SK-N-SH (cell line): Measurements from ENCODE around the gene PDE4A. TPM values are rescaled to one million over a fixed set of nuclear protein-coding genes. Genes with fewer than 3 reads are reported as not detected.

Experiments
- CTCF ChIA-PET: fragments of 300-600, 350-600 bp; formaldehyde crosslinking; extraction: SDS; loops from one replicate; lab custom pipeline; 2021; lab: Yijun Ruan, JAX
- POLR2A ChIA-PET: fragments of 350-600 bp; sonication (Branson Sonifier 250); formaldehyde crosslinking; extraction: SDS; loops from one replicate; lab custom pipeline; 2020; ENCODE audit warnings: antibody characterized with exemption, inconsistent platforms; lab: Yijun Ruan, JAX
- DNase-seq: peaks from one replicate; pipeline ENCODE4 v3.0.0; 2012
- H2AFZ ChIP-seq: fragments of 200-600 bp; sonication (generic); 2 replicates; pipeline ENCODE4 v1.8.1; 2016; ENCODE audit warnings: antibody characterized with exemption, mild to moderate bottlenecking, low read depth
- H3F3A ChIP-seq: fragments of 200-600 bp; sonication (generic); replicated peaks from 2 replicates; pipeline ENCODE3; 2016; ENCODE audit warnings: antibody characterized with exemption, mild to moderate bottlenecking; ENCODE audit not compliant: insufficient read depth
- H3K27ac ChIP-seq, 2 experiments: fragments of 200-500 bp in 1 of 2; fragments of 200-600 bp in 1 of 2; sonication (Bioruptor generic) in 1 of 2; sonication (generic), shearing (Covaris generic) in 1 of 2; 2 replicates each; pipeline versions ENCODE4 v1.5.1 to v1.6.1; 2014 to 2016; ENCODE audit warnings: low read depth in 2 of 2, inconsistent platforms in 1 of 2, low read length in 1 of 2, mild to moderate bottlenecking in 1 of 2, mixed read lengths in 1 of 2
- H3K27me3 ChIP-seq: fragments of 200-600 bp; sonication (generic), shearing (Covaris generic); 2 replicates; pipeline ENCODE4 v1.6.1; 2016; ENCODE audit warnings: mixed run types; ENCODE audit not compliant: insufficient read depth
- H3K36me3 ChIP-seq, 2 experiments: fragments of 200-500 bp in 1 of 2; fragments of 200-600 bp in 1 of 2; sonication (Bioruptor generic) in 1 of 2; sonication (generic) in 1 of 2; replicated peaks in 1 of 2; 2 replicates each; pipeline versions ENCODE3 to v1.5.1; 2014 to 2016; ENCODE audit warnings: low read length in 1 of 2, mild to moderate bottlenecking in 1 of 2; ENCODE audit not compliant: insufficient read depth in 2 of 2, control insufficient read depth in 1 of 2
- H3K4me1 ChIP-seq, 2 experiments: fragments of 200-500 bp in 1 of 2; fragments of 200-600 bp in 1 of 2; sonication (Bioruptor generic) in 1 of 2; sonication (generic), shearing (Covaris generic) in 1 of 2; 2 replicates each; pipeline versions ENCODE4 v1.5.1 to v1.6.1; 2014 to 2016; ENCODE audit warnings: low read depth in 1 of 2, low read length in 1 of 2, mixed run types in 1 of 2; ENCODE audit not compliant: insufficient read depth in 2 of 2, control insufficient read depth in 1 of 2
- H3K4me2 ChIP-seq: fragments of 200-600 bp; sonication (generic), shearing (Covaris generic); 2 replicates; pipeline ENCODE4 v1.6.1; 2017; ENCODE audit warnings: mixed run types
- H3K4me3 ChIP-seq, 2 experiments: fragments of 200-500 bp in 1 of 2; fragments of 200-600 bp in 1 of 2; sonication (Bioruptor generic) in 1 of 2; sonication (generic), shearing (Covaris generic) in 1 of 2; 2 replicates each; pipeline versions ENCODE4 v1.5.1 to v1.8.1; 2014 to 2016; ENCODE audit warnings: low read depth in 2 of 2, inconsistent platforms in 1 of 2, low read length in 1 of 2, mild to moderate bottlenecking in 1 of 2, mixed read lengths in 1 of 2, moderate library complexity in 1 of 2
- H3K79me2 ChIP-seq: fragments of 200-600 bp; sonication (generic); 2 replicates; pipeline ENCODE4 v1.8.1; 2017; ENCODE audit warnings: mild to moderate bottlenecking; ENCODE audit not compliant: insufficient read depth
- H3K9ac ChIP-seq: fragments of 200-600 bp; sonication (generic); 2 replicates; pipeline ENCODE4 v1.6.1; 2017; ENCODE audit warnings: mixed run types
- H3K9me2 ChIP-seq: fragments of 200-600 bp; sonication (generic); 2 replicates; pipeline ENCODE4 v1.6.1; 2017; ENCODE audit warnings: mixed run types
- H3K9me3 ChIP-seq: fragments of 200-600 bp; sonication (generic); 2 replicates; pipeline ENCODE4 v1.6.1; 2017; ENCODE audit warnings: mixed run types, mild to moderate bottlenecking, moderate library complexity
- H4K20me1 ChIP-seq: fragments of 200-600 bp; sonication (generic); 2 replicates; pipeline ENCODE4 v1.6.1; 2017; ENCODE audit warnings: mild to moderate bottlenecking, mixed run types; ENCODE audit not compliant: insufficient read depth
- ELF1 ChIP-seq: IDR thresholded peaks from 2 replicates; pipeline ENCODE4 v1.4.0; 2012
- EP300 ChIP-seq, 2 experiments: IDR thresholded peaks; 2 replicates each; pipeline versions ENCODE4 v1.4.0 to v1.6.1; 2012; ENCODE audit warnings: borderline replicate concordance in 1 of 2, low read depth in 1 of 2, low read length in 1 of 2
- EZH2phosphoT487 ChIP-seq: fragments of 200-600 bp; sonication (generic); IDR thresholded peaks from 2 replicates; pipeline ENCODE4 v1.6.1; 2017; ENCODE audit warnings: low read depth, mixed run types, mild to moderate bottlenecking, antibody characterized with exemption, moderate library complexity, borderline replicate concordance
- FOSL2 ChIP-seq: IDR thresholded peaks from 2 replicates; pipeline ENCODE4 v1.4.0; 2012; ENCODE audit warnings: low read depth, mild to moderate bottlenecking, moderate library complexity, borderline replicate concordance
- GABPA ChIP-seq: IDR thresholded peaks from 2 replicates; pipeline ENCODE4 v1.4.0; 2012; ENCODE audit warnings: low read depth, mild to moderate bottlenecking
- NFIC ChIP-seq: IDR thresholded peaks from 2 replicates; pipeline ENCODE4 v1.4.0; 2012; ENCODE audit warnings: borderline replicate concordance
- NRF1 ChIP-seq: IDR thresholded peaks from 2 replicates; pipeline ENCODE4 v1.6.1; 2012; ENCODE audit warnings: low read depth, mild to moderate bottlenecking, low read length
- RAD21 ChIP-seq: IDR thresholded peaks from 2 replicates; pipeline ENCODE4 v1.6.1; 2012; ENCODE audit warnings: mild to moderate bottlenecking, low read length
- RCOR1 ChIP-seq: fragments of 150-350 bp; IDR thresholded peaks from 2 replicates; pipeline ENCODE4 v1.6.1; 2017; ENCODE audit warnings: antibody characterized with exemption, low read length
- RXRA ChIP-seq: IDR thresholded peaks from 2 replicates; pipeline ENCODE4 v1.4.0; 2012; ENCODE audit warnings: low read depth, mild to moderate bottlenecking, borderline replicate concordance
- SMC3 ChIP-seq: IDR thresholded peaks from 2 replicates; pipeline ENCODE4 v1.6.1; 2012; ENCODE audit warnings: low read depth, low read length, improper control_type of control experiment
- TAF1 ChIP-seq: IDR thresholded peaks from 2 replicates; pipeline ENCODE4 v1.6.1; 2012; ENCODE audit warnings: low read depth, mild to moderate bottlenecking, low read length, moderate library complexity, borderline replicate concordance
- WGBS: methylation state at CpG from one replicate; pipeline ENCODE4 v1.1.6; 2017; ENCODE audit warnings: low lambda C conversion rate; 5-methylcytosine and 5-hydroxymethylcytosine counted together
- polyA plus RNA-seq, 3 experiments: library from polyadenylated mRNA; depleted of rRNA; stranded (reverse); fragments of >200 nt; gene quantifications; 2 replicates each; pipeline ENCODE4 v1.2.3, GENCODE V29; 2012
- TF ChIP-seq, protein P1 (sequence below): fragments of 150-350 bp; IDR thresholded peaks from 2 replicates; pipeline ENCODE4 v1.6.1; 2016; ENCODE audit warnings: mild to moderate bottlenecking, low read depth, low read length
- TF ChIP-seq, protein P2 (sequence below): IDR thresholded peaks from 2 replicates; pipeline ENCODE4; 2012
- TF ChIP-seq, protein P3 (sequence below): IDR thresholded peaks from 2 replicates; pipeline ENCODE4 v1.4.0; 2012; ENCODE audit warnings: low read depth, borderline replicate concordance
- TF ChIP-seq, protein P4 (sequence below): IDR thresholded peaks from 2 replicates; pipeline ENCODE4 v1.4.0; 2012; ENCODE audit warnings: low read depth, borderline replicate concordance

Gene PDE4A
- polyA plus RNA-seq, 1 of the 3 experiments (the other 2 are of a cell fraction) = 2.9 TPM

DNA sequence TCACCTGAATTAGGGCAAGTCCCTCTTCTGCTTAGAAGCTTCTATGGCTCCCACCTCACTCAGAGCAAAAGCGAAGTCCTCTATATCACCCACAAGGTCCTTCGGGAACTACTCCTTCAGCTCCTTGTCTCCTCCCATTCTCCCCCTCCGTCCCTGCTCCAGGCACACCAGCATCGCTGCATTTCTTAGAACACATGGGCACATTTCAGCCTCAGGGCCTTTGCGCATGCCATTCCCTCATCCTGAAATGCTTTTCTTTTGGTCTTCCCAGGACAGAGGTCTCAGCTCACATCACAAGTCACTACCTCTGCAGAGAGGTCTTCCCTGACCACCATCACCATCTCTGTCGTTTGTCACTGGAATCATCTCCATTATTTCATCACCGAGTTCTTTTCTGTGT lies 92.9 kb downstream of the PDE4A start:
- peaks cover 13% of the 10 kb centered on the region; the same call in 1 of the 2 replicates for H3K27me3 ChIP-seq
- H3F3A ChIP-seq = no peaks in the 10 kb centered on the region
- 63% methylated on average over 7 of the region's 7 CpGs for WGBS
- H4K20me1 ChIP-seq = no peaks in the 10 kb centered on the region
- H3K9me2 ChIP-seq = no peaks in the 10 kb centered on the region
- H3K4me3 ChIP-seq = no peak overlapping the region
- ChIA-PET CTCF (interaction anchor here (0.6 to 1.8 kb wide), 5 partner anchors 10 to 35 kb away, joined by 3 to 5 read pairs (median 3); no protein-coding TSS in a partner anchor), POLR2A (no interaction called here)
- H3K27ac ChIP-seq = no peak overlapping the region
- H3K4me2 ChIP-seq = no peak overlapping the region
- H3K36me3 ChIP-seq = no peaks in the 10 kb centered on the region
- no peaks in the 10 kb centered on the region for H3K9me3 ChIP-seq
- no peak overlapping the region for H3K9ac ChIP-seq
- no peak for DNase-seq
- H2AFZ ChIP-seq = no peak overlapping the region
- no peak for TF ChIP-seq TAF1
- TF ChIP-seq FOSL2 = no peak
- TF ChIP-seq, protein P1, sequence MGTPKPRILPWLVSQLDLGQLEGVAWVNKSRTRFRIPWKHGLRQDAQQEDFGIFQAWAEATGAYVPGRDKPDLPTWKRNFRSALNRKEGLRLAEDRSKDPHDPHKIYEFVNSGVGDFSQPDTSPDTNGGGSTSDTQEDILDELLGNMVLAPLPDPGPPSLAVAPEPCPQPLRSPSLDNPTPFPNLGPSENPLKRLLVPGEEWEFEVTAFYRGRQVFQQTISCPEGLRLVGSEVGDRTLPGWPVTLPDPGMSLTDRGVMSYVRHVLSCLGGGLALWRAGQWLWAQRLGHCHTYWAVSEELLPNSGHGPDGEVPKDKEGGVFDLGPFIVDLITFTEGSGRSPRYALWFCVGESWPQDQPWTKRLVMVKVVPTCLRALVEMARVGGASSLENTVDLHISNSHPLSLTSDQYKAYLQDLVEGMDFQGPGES = no peak
- TF ChIP-seq EZH2phosphoT487 = no peak
- H3K4me1 ChIP-seq = no peaks in the 10 kb centered on the region; a peak in 1 of 4 replicates
- H3K79me2 ChIP-seq = no peaks in the 10 kb centered on the region

DNA sequence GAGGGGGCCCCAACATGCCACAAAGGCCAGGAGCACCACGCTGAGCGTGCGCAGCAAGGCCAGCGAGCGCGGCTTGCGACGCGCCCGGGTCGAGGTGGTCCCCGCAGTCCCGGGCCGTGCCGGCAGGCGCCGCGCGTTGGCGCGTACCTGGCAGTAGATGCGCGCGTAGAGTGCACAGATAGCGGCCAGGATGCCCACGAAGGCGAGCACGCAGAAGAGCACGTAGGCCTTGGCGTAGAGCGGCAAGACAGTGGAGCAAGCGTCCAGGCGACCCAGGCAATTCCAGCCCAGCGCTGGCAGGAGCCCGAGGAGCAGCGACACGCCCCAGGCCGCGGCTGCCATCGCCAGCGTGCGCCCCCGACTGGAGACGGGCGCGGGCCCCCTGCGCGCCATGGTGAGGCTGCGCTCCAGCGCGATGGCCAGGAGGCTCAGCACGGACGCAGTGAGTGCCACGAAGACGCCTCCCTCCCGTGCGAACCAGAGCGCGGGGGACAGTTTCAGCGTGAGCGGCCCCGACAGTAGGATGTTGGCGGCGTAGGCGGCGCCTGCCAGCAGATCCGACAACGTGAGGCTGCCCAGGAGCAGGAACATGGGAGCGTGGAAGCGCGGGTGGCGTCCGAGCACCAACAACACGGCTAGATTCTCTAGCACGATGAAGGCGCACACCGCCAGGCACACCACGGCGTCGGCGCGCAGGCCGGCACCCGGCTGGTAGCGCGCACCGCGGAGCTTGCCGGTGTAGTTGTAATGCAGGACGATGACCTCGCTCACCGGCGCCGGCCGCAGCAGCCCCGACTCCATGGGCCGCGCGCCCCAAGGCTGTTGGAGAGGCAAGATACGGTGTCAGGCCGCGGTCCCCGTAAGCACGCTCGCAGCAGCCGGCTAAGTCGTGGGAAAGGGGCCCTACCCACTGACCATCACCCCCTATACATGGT lies 94.1 kb downstream of the PDE4A start:
- 38% methylated on average over 41 of the region's 107 CpGs for WGBS
- Histone ChIP-seq H3F3A (no peaks in the 10 kb centered on the region), H3K79me2 (no peaks in the 10 kb centered on the region), H3K9ac (no peak overlapping the region), H3K9me3 (no peaks in the 10 kb centered on the region), H3K4me3 (no peak overlapping the region), H3K27me3 (peaks cover 13% of the 10 kb centered on the region; the same call in 1 of the 2 replicates), H3K4me1 (no peaks in the 10 kb centered on the region; a peak in 1 of 4 replicates), H3K9me2 (no peaks in the 10 kb centered on the region), H4K20me1 (no peaks in the 10 kb centered on the region), H3K36me3 (no peaks in the 10 kb centered on the region), H2AFZ (no peak overlapping the region), H3K27ac (no peak overlapping the region), H3K4me2 (no peak overlapping the region)
- CTCF ChIA-PET = interaction anchor here (0.7 to 1.2 kb wide), 2 partner anchors 9 to 96 kb away, joined by 3 read pairs; no protein-coding TSS in a partner anchor
- POLR2A ChIA-PET = no interaction called here
- peak; percentile 74 for DNase-seq
- TF ChIP-seq RAD21 (no peak), RCOR1 (no peak), EP300 (IDR thresholded peaks at IDR 0.05; ENCODE audit: borderline replicate concordance in 1 of 2, low read depth in 1 of 2, low read length in 1 of 2) (no peak), NRF1 (no peak), RXRA (no peak), GABPA (no peak), SMC3 (no peak), NFIC (no peak), EZH2phosphoT487 (no peak), ELF1 (no peak)
- TF ChIP-seq, protein P2, sequence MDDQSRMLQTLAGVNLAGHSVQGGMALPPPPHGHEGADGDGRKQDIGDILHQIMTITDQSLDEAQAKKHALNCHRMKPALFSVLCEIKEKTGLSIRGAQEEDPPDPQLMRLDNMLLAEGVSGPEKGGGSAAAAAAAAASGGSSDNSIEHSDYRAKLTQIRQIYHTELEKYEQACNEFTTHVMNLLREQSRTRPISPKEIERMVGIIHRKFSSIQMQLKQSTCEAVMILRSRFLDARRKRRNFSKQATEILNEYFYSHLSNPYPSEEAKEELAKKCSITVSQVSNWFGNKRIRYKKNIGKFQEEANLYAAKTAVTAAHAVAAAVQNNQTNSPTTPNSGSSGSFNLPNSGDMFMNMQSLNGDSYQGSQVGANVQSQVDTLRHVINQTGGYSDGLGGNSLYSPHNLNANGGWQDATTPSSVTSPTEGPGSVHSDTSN = no peak
- TF ChIP-seq, protein P1 = no peak
- TF ChIP-seq, protein P3, sequence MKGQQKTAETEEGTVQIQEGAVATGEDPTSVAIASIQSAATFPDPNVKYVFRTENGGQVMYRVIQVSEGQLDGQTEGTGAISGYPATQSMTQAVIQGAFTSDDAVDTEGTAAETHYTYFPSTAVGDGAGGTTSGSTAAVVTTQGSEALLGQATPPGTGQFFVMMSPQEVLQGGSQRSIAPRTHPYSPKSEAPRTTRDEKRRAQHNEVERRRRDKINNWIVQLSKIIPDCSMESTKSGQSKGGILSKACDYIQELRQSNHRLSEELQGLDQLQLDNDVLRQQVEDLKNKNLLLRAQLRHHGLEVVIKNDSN = no peak
- TF ChIP-seq, protein P4, sequence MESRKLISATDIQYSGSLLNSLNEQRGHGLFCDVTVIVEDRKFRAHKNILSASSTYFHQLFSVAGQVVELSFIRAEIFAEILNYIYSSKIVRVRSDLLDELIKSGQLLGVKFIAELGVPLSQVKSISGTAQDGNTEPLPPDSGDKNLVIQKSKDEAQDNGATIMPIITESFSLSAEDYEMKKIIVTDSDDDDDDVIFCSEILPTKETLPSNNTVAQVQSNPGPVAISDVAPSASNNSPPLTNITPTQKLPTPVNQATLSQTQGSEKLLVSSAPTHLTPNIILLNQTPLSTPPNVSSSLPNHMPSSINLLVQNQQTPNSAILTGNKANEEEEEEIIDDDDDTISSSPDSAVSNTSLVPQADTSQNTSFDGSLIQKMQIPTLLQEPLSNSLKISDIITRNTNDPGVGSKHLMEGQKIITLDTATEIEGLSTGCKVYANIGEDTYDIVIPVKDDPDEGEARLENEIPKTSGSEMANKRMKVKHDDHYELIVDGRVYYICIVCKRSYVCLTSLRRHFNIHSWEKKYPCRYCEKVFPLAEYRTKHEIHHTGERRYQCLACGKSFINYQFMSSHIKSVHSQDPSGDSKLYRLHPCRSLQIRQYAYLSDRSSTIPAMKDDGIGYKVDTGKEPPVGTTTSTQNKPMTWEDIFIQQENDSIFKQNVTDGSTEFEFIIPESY = no peak
